Suppressor macrophage treated with lipopolysaccharide for 4 hours (primary cell): ENCODE measurements around the gene KIRREL1.

ENCODE experiments used
- DNase-seq: peaks from one replicate; pipeline ENCODE4 v3.0.0-alpha.2; 2020

Gene KIRREL1

GRCh38 chr1:158007667-158008386 lies 14.4 kb downstream of the KIRREL1 start:
- DNase-seq: no peak

- no peak for DNase-seq
Measured at GRCh38 chr1:158008630-158009029, 15.2 kb downstream of the KIRREL1 start.

DNA sequence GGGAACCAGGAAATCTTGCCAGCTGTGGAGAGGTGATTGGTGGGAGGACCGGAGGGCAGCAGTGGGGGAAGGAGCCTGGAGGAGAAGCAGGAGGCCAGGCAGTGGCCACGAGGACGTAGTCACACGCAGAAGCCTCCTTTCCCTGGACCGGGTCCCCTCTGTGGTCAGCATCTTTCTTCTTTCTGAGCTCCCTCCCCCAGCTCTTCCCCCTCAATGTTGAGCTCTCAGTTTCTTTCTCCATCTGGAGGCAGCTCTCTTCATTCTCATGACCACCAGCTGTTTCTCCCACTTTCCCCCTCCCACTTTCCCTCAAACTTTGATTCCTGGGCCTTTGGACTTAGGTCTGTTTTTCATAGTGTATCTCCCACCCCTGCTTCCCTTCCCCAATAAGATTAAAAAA lies 18.3 kb downstream of the KIRREL1 start:
- no peak for DNase-seq

GRCh38 chr1:158013840-158014730 lies 20.6 kb downstream of the KIRREL1 start:
- no peak for DNase-seq

DNA sequence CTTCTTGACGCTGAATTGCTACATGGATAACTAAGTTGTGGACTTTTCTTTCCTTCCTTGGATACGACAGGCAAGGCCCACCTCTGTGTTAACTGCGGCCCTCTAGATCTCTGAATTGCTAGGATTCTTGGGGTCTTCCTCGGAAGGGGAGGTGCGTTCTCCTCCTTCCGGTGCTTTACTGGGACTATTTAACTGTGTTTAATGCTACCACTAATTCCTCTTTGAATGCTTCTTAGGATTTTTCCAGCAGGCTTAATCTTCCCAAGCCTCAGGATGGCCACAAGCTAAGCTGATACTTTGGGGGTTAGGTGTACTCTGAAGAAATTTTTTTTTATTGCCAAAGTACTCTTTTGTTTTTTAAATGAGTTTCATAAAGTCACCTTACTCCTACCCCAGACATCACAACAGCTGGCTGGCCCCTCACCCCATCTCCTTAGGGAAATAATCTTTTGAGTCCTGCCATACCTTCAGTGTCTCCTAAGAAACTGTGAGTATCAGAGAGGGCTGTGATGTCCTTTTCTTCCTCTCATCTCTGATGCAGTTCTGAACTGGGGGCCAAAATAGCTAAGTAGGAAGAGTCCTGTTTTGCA lies 21.4 kb downstream of the KIRREL1 start:
- DNase-seq: no peak

DNA sequence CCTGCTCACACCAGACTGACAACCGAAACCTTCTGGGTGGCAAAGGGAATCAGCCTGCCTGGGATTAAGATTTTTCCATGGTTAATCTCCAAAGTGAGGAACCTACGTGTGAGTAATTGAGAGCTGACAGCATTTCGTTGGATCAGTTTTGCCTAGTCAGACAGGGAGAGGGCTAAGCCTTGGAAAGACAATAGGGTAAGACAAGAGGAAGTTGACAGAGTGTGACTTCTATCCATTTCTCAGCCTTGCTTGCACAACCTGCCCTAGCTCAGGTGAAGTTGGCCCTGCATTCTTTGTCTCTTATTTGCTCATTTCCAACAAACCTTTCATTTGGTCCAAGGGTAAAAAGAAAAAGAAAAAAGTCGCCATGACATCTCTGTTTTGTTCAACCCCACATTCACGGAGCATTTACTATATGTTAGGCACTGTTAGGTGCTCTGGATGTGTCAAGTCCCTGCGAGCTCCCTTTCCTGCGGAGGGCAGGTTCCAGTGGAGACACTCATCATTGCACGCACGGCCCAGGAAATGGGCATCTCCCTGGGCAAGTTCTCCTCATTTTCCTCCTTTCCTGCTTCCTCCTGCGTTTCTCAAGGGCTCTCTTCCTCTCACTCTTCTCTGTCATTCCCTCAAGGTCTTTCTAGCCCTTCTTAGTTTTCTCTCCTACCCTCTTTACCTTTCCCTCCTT lies 23.3 kb downstream of the KIRREL1 start:
- DNase-seq: no peak

DNA sequence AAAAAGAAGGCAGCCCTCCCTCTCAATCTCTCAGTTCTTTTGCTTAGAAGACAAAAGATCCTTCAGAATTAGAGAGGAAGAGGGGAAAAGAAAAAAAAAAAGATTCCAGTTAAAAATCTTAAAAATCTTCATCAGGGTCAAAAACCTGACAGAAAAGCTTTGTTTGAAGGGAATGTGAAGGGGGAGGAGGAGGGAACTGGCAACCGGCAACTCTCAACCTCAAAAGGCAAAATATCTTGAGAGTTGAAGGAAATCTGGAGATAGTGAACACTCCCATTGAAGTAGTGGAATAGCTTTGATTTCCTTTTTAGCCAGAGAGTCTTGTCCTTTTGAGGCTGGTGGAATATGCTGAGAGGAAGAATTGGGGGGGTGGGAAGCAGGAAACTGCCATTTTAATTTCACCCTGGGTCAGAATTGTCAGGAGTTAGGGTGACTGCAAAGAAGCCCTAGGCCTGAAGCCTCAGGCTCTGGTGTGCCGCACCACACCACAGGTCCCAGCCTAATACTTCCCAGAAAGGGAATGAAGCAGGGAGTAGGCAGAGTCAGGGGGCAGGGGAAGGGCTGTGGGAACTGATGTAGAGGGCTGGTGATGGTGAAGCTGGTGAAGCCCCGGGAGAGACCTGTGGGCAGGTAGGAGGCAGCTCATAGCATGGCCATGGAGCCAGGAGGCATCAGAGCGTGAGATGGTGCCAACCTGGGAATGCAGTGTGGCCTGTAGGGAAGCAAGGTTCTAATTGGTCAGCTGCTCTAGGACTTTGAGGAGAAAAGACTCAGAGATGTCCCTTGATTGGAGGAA lies 24.6 kb downstream of the KIRREL1 start:
- DNase-seq: no peak

DNA sequence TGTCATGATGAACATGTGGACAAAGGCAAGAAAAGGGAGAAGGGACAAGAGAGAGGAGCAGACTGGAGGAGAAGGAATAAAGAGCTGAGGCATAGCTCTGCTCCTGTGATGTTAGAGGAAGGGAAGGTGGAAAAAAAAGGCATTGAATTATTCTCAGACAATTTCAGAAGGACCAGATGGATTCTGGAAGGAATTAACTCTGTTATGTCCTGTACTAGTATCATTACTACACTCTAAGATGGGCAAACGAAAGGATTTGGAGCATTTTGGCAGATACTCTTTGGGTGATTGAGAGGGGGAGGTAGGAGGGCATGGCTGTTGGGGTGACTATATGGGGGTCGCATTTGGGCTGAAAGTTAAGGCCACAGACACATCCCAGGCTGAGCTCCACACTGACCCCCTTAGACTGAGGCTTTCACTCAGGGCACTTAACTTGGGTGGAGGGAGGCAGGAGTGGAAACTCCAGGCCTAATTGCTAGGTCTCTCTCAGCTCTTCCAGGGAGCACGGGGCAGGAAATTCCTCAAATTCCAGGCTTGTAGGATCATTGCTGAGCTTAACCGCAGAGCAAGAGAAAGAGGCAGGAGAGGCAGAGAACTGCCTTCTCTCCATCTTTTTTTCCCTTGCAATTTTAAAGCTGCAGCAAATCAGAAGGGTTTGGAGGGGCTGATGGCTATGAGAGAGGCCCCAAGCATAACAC lies 25.9 kb downstream of the KIRREL1 start:
- DNase-seq: no peak

DNA sequence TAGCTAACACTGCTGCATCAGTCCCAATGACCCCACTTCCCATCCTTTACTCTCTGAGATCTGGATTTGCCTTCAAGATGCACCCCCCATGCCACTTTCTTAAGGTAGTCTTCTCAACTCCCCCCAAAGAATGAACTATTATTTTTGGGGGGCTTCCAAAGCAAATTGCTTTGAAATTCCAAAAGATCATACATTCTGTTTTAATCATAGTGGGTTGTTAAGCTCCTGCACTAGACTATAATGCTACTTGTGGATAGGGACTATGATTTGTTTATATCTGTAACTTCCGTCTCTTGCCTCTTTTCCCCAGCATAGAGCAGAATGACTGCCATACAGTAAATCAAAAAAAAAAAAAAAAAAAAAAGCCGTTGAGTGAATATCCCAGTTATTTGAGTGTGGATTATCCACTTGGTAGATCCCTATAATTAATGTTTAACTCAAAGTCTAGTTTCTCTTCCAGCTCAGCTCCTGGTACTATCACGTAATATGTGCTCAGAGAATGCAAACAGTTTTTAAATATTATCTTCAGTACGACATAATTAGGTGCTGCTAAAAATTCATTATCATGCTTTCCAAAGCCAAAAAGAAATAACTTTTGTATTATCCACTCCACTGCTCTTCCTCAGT lies 26.9 kb downstream of the KIRREL1 start:
- DNase-seq: no peak

- DNase-seq: peak; percentile 62
Measured at GRCh38 chr1:158020886-158021620, 27.6 kb downstream of the KIRREL1 start.

DNA sequence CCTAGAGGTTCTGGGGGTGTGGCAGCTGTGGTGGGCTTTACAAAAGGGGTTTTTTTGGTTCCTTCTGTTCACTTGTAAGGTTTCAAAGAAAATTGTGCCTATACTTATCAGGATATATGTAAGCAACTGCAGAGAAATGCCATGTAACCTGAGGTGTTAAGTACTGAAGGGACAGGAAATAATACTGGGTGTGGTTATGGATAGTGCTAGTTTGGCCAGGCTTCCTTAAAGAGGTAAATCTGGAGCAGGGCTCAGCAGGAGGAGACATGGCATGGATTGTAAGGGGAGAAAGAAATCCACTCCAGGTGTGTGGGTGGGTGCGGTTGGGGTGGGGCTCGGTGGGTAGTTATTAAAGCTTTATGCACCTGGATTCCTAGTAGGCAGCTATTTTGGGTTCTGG lies 28.3 kb downstream of the KIRREL1 start:
- no peak for DNase-seq

GRCh38 chr1:158022554-158023312 lies 29.3 kb downstream of the KIRREL1 start:
- DNase-seq: no peak

GRCh38 chr1:158024737-158025136 lies 31.3 kb downstream of the KIRREL1 start:
- DNase-seq: no peak

- DNase-seq: no peak
Measured at GRCh38 chr1:158025576-158026230, 32.3 kb downstream of the KIRREL1 start.

DNA sequence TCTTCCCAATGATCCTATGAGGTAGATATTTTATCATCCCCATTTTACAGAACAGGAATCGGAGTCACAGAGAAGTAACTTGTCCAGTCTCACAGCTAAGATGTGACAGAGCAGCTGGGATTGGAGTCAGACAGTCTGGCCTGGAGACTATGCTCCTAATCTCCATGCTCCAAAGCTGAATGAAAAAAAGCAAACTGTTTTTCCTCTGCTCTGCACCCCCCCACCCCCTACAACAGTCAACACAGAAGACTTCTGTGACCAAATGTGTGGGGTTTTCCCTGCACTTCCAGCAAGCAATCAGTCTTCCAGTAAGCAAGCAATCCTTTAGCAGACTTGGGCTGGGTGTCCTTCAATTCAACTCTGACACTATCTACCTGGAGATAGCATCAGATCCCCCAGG lies 33.2 kb downstream of the KIRREL1 start:
- no peak for DNase-seq

DNA sequence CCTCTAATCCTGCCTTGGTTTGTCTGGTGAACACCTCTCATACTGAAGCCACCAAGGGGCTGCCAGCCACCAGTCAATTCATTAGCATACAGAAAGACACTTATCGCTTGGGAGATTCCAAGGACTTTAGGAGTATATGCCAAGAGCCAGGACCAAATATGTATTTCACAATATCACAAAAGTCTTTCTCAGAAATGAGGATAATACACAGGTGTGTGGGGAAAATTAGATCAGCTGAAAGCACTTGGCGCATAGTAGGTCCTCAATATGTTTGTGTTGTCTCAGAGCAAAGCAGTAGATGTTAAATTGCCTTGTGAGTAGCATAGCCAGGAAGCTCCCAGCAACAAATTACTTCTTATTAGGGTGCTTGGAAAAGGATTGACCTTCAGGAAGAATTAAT lies 34.1 kb downstream of the KIRREL1 start:
- DNase-seq: no peak

GRCh38 chr1:158028969-158029368 lies 35.5 kb downstream of the KIRREL1 start:
- no peak for DNase-seq

- no peak for DNase-seq
Measured at GRCh38 chr1:158035014-158035413, 41.6 kb downstream of the KIRREL1 start.

- DNase-seq: peak; percentile 60
Measured at GRCh38 chr1:158035976-158036583, 42.6 kb downstream of the KIRREL1 start.
